Natural killer cell (primary cell): Measurements from ENCODE around the gene NR5A2. TPM values are rescaled to one million over a fixed set of nuclear protein-coding genes. Genes with fewer than 3 reads are reported as not detected.
A peak's percentile ranks its signal among the peaks of the same experiment; 100 is the strongest.

Experiments
- ATAC-seq, 3 donors: fragments of 150-1000 bp in 2 of 3; fragments of 200-7000 bp in 1 of 3; cut with Tn5 transposase; 1 replicate in 1 of 3; 2 replicates in 2 of 3; pipeline ENCODE4 v1.10.0; 2021; ENCODE audit warnings: mild to moderate bottlenecking in 2 of 3, moderate library complexity in 2 of 3
- DNase-seq, 2 donors: peaks; one replicate each; pipeline versions ENCODE4 v3.0.0 to v3.0.0-alpha.2; 2013 to 2021; ENCODE audit warnings: mixed read lengths in 1 of 2
- H3K27ac ChIP-seq: one replicate; pipeline ENCODE4 v1.5.1; 2013; ENCODE audit warnings: mild to moderate bottlenecking, low read length
- H3K27me3 ChIP-seq: one replicate; pipeline ENCODE4 v1.6.1; 2013; ENCODE audit warnings: low read length; ENCODE audit not compliant: control insufficient read depth, insufficient read depth
- H3K36me3 ChIP-seq: one replicate; pipeline ENCODE4 v1.6.1; 2013; ENCODE audit warnings: low read length; ENCODE audit not compliant: control insufficient read depth, insufficient read depth
- H3K4me1 ChIP-seq: one replicate; pipeline ENCODE4 v1.6.1; 2013; ENCODE audit warnings: low read length; ENCODE audit not compliant: control insufficient read depth, insufficient read depth
- H3K4me3 ChIP-seq: one replicate; pipeline ENCODE4 v1.5.1; 2013; ENCODE audit warnings: low read length
- H3K9me3 ChIP-seq: one replicate; pipeline ENCODE4 v1.6.1; 2013; ENCODE audit warnings: low read length; ENCODE audit not compliant: control insufficient read depth, insufficient read depth
- H3K27ac Mint-ChIP-seq, 2 donors: one replicate each; pipeline ENCODE4 v1.8.0; 2022; ENCODE audit warnings: mild to moderate bottlenecking in 2 of 2, mixed read lengths in 2 of 2, moderate library complexity in 1 of 2
- H3K27me3 Mint-ChIP-seq, 2 donors: one replicate each; pipeline ENCODE4 v1.8.0; 2022; ENCODE audit warnings: low read depth in 2 of 2, mixed read lengths in 2 of 2
- H3K36me3 Mint-ChIP-seq: one replicate; pipeline ENCODE4 v1.8.0; 2022; ENCODE audit warnings: mixed read lengths
- H3K4me1 Mint-ChIP-seq, 2 donors: one replicate each; pipeline ENCODE4 v1.8.0; 2022; ENCODE audit warnings: mixed read lengths in 2 of 2
- H3K4me3 Mint-ChIP-seq: one replicate; pipeline ENCODE4 v1.8.0; 2022; ENCODE audit warnings: mild to moderate bottlenecking, moderate library complexity, mixed read lengths
- H3K9me3 Mint-ChIP-seq, 2 donors: one replicate each; pipeline ENCODE4 v1.8.0; 2022; ENCODE audit warnings: mixed read lengths in 2 of 2
- WGBS: methylation state at CpG from one replicate; pipeline ENCODE4 v1.1.7; 2013; ENCODE audit warnings: missing lambda C conversion rate; ENCODE audit not compliant: insufficient coverage; 5-methylcytosine and 5-hydroxymethylcytosine counted together
- intact Hi-C: fragments of 100-400 bp; cut with micrococcal nuclease; formaldehyde crosslinking; loops from one replicate; pipeline ENCODE4 v1.14.2; 2022
- total RNA-seq, 4 donors: library from RNA; stranded (reverse); fragments of 120-200 nt in 1 of 4; gene quantifications; one replicate each; pipeline versions ENCODE4 v1.2.3 to v1.2.4, GENCODE V29; 2013 to 2022
- TF ChIP-seq, protein P1 (sequence below): fragments of 200-600 bp; IDR thresholded peaks from one replicate; pipeline ENCODE4 v1.8.0; 2022; ENCODE audit warnings: antibody characterized with exemption

Gene NR5A2
- total RNA-seq, 3 donors from 2014 or later (not counting 1 experiment from before 2014, with no cell fraction given): not detected

DNA sequence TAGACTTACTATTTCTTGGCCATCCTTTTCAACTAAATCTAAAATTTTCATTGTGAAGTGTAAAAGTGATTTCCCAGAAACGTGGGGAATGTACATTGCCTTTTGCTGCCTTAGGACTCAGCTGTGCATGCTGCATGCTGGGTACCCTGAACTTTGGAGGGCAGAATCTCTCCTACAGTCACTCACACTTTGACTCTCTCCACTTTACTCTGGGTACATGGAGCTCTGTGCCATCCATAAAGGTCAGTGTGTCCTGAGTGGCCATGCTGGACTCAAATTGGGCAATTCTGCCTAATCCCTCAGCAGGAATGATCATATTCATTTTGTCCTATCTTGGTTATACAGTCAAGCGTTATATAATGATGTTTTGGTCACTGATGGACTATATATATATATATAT, 105.6 kb downstream of the NR5A2 start:
- H3K4me3 Mint-ChIP-seq: no peak overlapping the region
- 100% methylated on average over 1 of the region's 2 CpGs for WGBS
- peaks cover 32 to 34% of the 10 kb centered on the region in 2 donors for H3K4me1 Mint-ChIP-seq
- H3K9me3 Mint-ChIP-seq: no peaks in the 10 kb centered on the region
- Histone ChIP-seq H3K4me3 (no peak overlapping the region), H3K9me3 (no peaks in the 10 kb centered on the region), H3K36me3 (no peaks in the 10 kb centered on the region), H3K4me1 (peaks cover 6% of the 10 kb centered on the region), H3K27me3 (no peaks in the 10 kb centered on the region), H3K27ac (no peak overlapping the region)
- DNase-seq: no peak
- TF ChIP-seq, protein P1, sequence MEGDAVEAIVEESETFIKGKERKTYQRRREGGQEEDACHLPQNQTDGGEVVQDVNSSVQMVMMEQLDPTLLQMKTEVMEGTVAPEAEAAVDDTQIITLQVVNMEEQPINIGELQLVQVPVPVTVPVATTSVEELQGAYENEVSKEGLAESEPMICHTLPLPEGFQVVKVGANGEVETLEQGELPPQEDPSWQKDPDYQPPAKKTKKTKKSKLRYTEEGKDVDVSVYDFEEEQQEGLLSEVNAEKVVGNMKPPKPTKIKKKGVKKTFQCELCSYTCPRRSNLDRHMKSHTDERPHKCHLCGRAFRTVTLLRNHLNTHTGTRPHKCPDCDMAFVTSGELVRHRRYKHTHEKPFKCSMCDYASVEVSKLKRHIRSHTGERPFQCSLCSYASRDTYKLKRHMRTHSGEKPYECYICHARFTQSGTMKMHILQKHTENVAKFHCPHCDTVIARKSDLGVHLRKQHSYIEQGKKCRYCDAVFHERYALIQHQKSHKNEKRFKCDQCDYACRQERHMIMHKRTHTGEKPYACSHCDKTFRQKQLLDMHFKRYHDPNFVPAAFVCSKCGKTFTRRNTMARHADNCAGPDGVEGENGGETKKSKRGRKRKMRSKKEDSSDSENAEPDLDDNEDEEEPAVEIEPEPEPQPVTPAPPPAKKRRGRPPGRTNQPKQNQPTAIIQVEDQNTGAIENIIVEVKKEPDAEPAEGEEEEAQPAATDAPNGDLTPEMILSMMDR: no peak
- no peaks in the 10 kb centered on the region for H3K36me3 Mint-ChIP-seq
- peak overlapping the region in 1 of 2 donors; percentile 91 for H3K27ac Mint-ChIP-seq
- ATAC-seq: no peak
- intact Hi-C loops: no loop called here
- no peaks in the 10 kb centered on the region for H3K27me3 Mint-ChIP-seq

DNA sequence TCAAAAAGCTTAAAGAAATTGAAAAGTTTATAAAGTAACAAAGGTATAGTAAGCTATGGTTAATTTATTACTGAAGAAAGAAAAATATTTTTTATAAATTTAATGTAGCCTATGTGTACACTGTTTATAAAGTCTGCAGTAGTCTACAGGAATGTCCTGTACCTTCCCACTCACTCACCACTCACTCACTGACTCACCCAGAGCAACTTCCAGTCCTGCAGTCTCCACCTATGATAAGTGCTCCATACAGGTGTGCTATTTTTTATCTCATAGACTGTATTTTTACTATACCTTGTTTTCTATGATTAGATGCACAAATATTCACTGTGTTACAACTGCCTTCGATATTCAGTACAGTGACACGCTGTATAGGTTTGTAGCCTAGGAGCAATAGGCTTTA, 106.6 kb downstream of the NR5A2 start:
- no peaks in the 10 kb centered on the region for H3K36me3 Mint-ChIP-seq

DNA sequence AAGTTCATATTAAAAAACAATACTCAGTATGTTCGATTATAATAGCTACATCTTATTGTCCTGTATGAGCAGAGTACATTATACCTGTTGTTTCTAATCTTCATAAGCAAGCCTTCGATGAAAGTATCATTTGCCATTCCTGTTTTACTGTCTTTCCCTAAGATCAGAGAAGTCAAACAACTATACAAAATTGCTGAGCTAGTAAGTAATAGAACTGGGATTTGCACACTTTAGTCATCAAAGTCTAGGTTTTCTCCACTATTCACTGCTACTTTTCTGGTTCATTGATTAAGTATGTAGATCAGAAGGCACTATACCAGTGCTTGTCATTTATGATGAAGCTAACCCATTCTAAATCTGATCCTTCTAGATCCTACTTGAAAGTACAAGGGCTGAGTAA, 108.9 kb downstream of the NR5A2 start:
- intact Hi-C loops: no loop called here
- H3K9me3 Mint-ChIP-seq: no peaks in the 10 kb centered on the region
- no peaks in the 10 kb centered on the region for H3K36me3 ChIP-seq
- H3K4me1 ChIP-seq: no peaks in the 10 kb centered on the region
- TF ChIP-seq, protein P1: no peak
- H3K27ac Mint-ChIP-seq: no peak overlapping the region
- H3K4me3 ChIP-seq: no peak overlapping the region
- H3K4me1 Mint-ChIP-seq: peaks cover 3% of the 10 kb centered on the region in 2 donors
- DNase-seq (no peak), ATAC-seq (no peak)
- H3K4me3 Mint-ChIP-seq: no peak overlapping the region
- no peaks in the 10 kb centered on the region for H3K27me3 ChIP-seq
- H3K9me3 ChIP-seq: no peaks in the 10 kb centered on the region
- H3K27ac ChIP-seq: no peak overlapping the region
- no peaks in the 10 kb centered on the region for H3K36me3 Mint-ChIP-seq
- WGBS: 88% methylated on average over 1 of the region's 2 CpGs
- H3K27me3 Mint-ChIP-seq: no peaks in the 10 kb centered on the region

More for the DNA sequence above, 106.6 kb downstream of the NR5A2 start:
- no peak overlapping the region for H3K27ac Mint-ChIP-seq
- Histone ChIP-seq H3K4me1 (peaks cover 3% of the 10 kb centered on the region), H3K27me3 (no peaks in the 10 kb centered on the region), H3K27ac (no peak overlapping the region), H3K4me3 (no peak overlapping the region), H3K9me3 (no peaks in the 10 kb centered on the region), H3K36me3 (no peaks in the 10 kb centered on the region)
- TF ChIP-seq, protein P1: no peak
- intact Hi-C loops: no loop called here
- no peaks in the 10 kb centered on the region for H3K9me3 Mint-ChIP-seq
- WGBS: no CpG with 5 or more reads among the region's 2 CpGs
- H3K4me3 Mint-ChIP-seq: no peak overlapping the region
- peaks cover 25 to 26% of the 10 kb centered on the region in 2 donors for H3K4me1 Mint-ChIP-seq
- no peaks in the 10 kb centered on the region for H3K27me3 Mint-ChIP-seq
- DNase-seq: no peak
- no peak for ATAC-seq

DNA sequence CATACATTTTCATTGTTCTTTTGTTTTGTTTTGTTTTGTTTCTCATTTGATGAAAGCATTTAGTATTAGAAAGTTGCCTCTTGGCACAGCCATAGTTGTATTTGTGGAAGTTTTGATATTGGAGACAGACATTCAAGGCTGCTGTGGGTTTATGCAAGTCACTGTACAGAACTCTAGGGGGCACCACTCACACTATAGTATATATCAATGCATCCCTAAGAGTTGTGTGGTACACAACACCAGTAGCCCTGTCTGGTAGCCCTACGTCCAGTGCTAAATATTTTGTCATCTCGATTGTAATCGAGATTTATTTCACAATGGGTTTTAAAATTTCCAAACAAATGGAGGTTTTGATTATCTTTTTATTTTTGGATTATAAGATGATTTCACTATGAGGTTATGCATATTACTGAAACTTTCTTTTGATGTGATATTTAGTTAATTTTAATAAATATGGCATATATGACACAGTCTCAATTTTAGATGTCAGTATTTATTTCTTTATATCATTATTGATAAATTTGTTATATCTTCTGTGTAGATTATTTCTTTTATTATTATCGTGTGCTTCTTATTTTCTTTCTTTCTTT, 112.2 kb downstream of the NR5A2 start:
- H3K9me3 ChIP-seq: no peaks in the 10 kb centered on the region
- TF ChIP-seq, protein P1: peak; percentile 82
- peak; percentile 85 to 98 (median 86) for ATAC-seq
- H3K4me1 Mint-ChIP-seq: no peaks in the 10 kb centered on the region
- no peak overlapping the region for H3K4me3 ChIP-seq
- no peaks in the 10 kb centered on the region for H3K4me1 ChIP-seq
- no peak overlapping the region for H3K27ac Mint-ChIP-seq
- no peak overlapping the region for H3K27ac ChIP-seq
- no peaks in the 10 kb centered on the region for H3K27me3 Mint-ChIP-seq
- no peaks in the 10 kb centered on the region for H3K9me3 Mint-ChIP-seq
- H3K36me3 Mint-ChIP-seq: no peaks in the 10 kb centered on the region
- DNase-seq: peak in 1 of 2 donors; percentile 72
- intact Hi-C loops: loop anchor here (1.0 to 5.0 kb wide), 2 partner anchors 168 to 348 kb away; no protein-coding TSS in a partner anchor
- no peak overlapping the region for H3K4me3 Mint-ChIP-seq
- no peaks in the 10 kb centered on the region for H3K27me3 ChIP-seq
- no peaks in the 10 kb centered on the region for H3K36me3 ChIP-seq
- 59% methylated on average over 3 of the region's 4 CpGs for WGBS
